ENCODE measurements around the gene ACOXL. TPM values are rescaled to one million over a fixed set of nuclear protein-coding genes. Genes with fewer than 3 reads are reported as not detected.

Gene ACOXL
- polyA plus RNA-seq, 2 donors, result not detected

DNA sequence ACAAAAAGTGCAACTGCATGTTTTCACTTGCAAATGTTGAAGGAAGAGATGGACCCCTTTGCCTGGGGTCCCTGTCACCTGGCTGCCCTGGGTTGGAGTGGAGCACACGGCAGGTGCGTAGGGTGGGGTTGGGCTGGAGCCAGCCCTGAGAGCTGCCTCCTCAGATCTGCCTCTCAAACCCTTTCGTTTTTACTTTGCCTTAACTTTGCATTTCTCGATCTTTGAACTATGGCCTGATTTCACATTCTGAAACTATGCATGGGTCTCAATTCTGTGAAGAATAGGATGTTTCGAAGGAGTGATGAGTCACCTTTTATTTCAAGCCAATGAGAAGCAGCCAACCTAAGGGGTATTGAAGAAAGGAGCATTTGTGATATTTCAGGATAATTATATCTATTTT, 132.8 kb downstream of the ACOXL start:
- Histone ChIP-seq H3K36me3 (ENCODE audit: control insufficient read depth in 2 of 2, insufficient read depth in 2 of 2, low read length in 1 of 2) (no peaks in the 10 kb centered on the region), H3K9me3 (ENCODE audit: control insufficient read depth in 2 of 2, insufficient read depth in 1 of 2, low read depth in 1 of 2, low read length in 1 of 2) (peaks cover 0 to 4% of the 10 kb centered on the region in 2 donors), H3K27ac (ENCODE audit: low read depth in 2 of 2, low read length in 1 of 2) (no peak overlapping the region), H3K27me3 (ENCODE audit: control insufficient read depth in 1 of 2, insufficient read depth in 2 of 2, low read length in 2 of 2) (no peaks in the 10 kb centered on the region), H3K4me3 (ENCODE audit: low read depth in 1 of 2, low read length in 2 of 2) (no peak overlapping the region), H3K4me1 (ENCODE audit: control insufficient read depth in 2 of 2, insufficient read depth in 2 of 2, low read length in 1 of 2) (no peaks in the 10 kb centered on the region)
- WGBS, 2 donors, result 64% methylated on average over 5 of the region's 5 CpGs

DNA sequence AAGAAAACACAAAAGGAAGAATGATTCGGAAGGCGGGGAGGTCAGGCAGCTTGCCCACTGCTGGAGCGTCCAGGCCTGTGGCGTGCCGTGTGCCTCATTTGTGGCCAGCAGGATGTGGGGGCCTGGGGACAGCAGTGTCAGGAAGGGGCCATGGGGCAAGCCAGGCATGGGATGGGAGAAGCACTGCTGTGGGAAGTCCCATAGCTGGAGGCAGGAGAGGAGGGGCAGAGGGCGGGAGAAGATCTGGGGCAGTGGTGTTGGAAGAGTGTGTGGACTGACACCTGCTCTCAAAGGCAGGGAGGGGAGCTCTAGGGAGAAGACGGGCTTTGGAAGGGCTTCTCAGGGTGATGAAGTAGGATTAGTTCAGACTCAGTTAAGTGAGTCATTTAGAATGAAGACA, 133.7 kb downstream of the ACOXL start:
- WGBS, 2 donors, result 77 to 80% methylated on average over 7 of the region's 7 CpGs
- H3K4me3 ChIP-seq (ENCODE audit: low read depth in 1 of 2, low read length in 2 of 2), result no peak overlapping the region
- H3K4me1 ChIP-seq (ENCODE audit: control insufficient read depth in 2 of 2, insufficient read depth in 2 of 2, low read length in 1 of 2), result no peaks in the 10 kb centered on the region
- H3K9me3 ChIP-seq (ENCODE audit: control insufficient read depth in 2 of 2, insufficient read depth in 1 of 2, low read depth in 1 of 2, low read length in 1 of 2), result peaks cover 0 to 4% of the 10 kb centered on the region in 2 donors
- H3K27ac ChIP-seq (ENCODE audit: low read depth in 2 of 2, low read length in 1 of 2), result no peak overlapping the region
- no peaks in the 10 kb centered on the region for H3K36me3 ChIP-seq (ENCODE audit: control insufficient read depth in 2 of 2, insufficient read depth in 2 of 2, low read length in 1 of 2)
- no peaks in the 10 kb centered on the region for H3K27me3 ChIP-seq (ENCODE audit: control insufficient read depth in 1 of 2, insufficient read depth in 2 of 2, low read length in 2 of 2)

DNA sequence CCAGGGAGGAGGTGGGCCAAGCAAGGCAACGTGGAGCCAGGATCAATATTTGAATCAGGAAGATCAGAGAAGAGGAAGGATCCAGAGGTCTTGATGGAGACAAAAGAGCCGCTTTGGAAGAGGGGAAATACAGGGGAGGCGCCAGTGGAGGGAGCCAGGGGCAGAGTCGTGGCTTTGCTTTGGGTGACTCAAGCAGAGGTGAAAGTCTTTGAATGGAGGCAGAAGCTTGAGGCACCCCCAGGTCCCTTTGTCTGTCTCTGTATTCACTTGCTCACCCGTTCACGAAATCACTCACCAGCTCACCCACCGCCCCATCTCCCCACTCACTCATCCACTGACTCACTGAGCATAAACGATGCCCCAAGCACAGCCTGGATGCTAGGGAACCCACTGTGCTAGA, 134.1 kb downstream of the ACOXL start:
- Histone ChIP-seq H3K9me3 (ENCODE audit: control insufficient read depth in 2 of 2, insufficient read depth in 1 of 2, low read depth in 1 of 2, low read length in 1 of 2) (peaks cover 0 to 4% of the 10 kb centered on the region in 2 donors), H3K27ac (ENCODE audit: low read depth in 2 of 2, low read length in 1 of 2) (no peak overlapping the region), H3K4me3 (ENCODE audit: low read depth in 1 of 2, low read length in 2 of 2) (no peak overlapping the region), H3K27me3 (ENCODE audit: control insufficient read depth in 1 of 2, insufficient read depth in 2 of 2, low read length in 2 of 2) (no peaks in the 10 kb centered on the region), H3K4me1 (ENCODE audit: control insufficient read depth in 2 of 2, insufficient read depth in 2 of 2, low read length in 1 of 2) (no peaks in the 10 kb centered on the region), H3K36me3 (ENCODE audit: control insufficient read depth in 2 of 2, insufficient read depth in 2 of 2, low read length in 1 of 2) (no peaks in the 10 kb centered on the region)
- 65 to 69% methylated on average over 8 of the region's 8 CpGs for WGBS, 2 donors

DNA sequence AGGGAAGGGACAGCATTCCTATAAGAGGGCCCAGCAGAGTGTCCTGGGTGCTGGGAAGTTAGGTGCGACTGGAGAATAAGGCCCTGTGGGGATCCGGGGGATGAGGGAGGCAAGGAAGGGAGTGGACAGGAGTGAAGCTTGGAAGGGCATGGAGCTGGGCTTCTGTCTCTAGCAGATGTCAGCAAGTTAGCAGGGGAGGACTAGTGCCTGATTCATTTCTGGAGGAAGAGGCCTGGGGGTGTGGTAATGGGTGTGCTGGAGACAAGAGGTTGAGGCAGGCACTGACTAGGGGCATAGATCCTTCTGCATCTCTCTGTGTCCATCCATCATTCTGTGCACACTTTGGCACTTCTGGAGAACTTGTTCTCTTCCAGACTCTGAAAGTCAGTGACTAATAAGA, 134.7 kb downstream of the ACOXL start:
- Histone ChIP-seq H3K36me3 (ENCODE audit: control insufficient read depth in 2 of 2, insufficient read depth in 2 of 2, low read length in 1 of 2) (no peaks in the 10 kb centered on the region), H3K4me1 (ENCODE audit: control insufficient read depth in 2 of 2, insufficient read depth in 2 of 2, low read length in 1 of 2) (no peaks in the 10 kb centered on the region), H3K4me3 (ENCODE audit: low read depth in 1 of 2, low read length in 2 of 2) (no peak overlapping the region), H3K27me3 (ENCODE audit: control insufficient read depth in 1 of 2, insufficient read depth in 2 of 2, low read length in 2 of 2) (no peaks in the 10 kb centered on the region), H3K27ac (ENCODE audit: low read depth in 2 of 2, low read length in 1 of 2) (no peak overlapping the region), H3K9me3 (ENCODE audit: control insufficient read depth in 2 of 2, insufficient read depth in 1 of 2, low read depth in 1 of 2, low read length in 1 of 2) (peaks cover 0 to 4% of the 10 kb centered on the region in 2 donors)
- 85 to 94% methylated on average over 2 of the region's 2 CpGs for WGBS, 2 donors

DNA sequence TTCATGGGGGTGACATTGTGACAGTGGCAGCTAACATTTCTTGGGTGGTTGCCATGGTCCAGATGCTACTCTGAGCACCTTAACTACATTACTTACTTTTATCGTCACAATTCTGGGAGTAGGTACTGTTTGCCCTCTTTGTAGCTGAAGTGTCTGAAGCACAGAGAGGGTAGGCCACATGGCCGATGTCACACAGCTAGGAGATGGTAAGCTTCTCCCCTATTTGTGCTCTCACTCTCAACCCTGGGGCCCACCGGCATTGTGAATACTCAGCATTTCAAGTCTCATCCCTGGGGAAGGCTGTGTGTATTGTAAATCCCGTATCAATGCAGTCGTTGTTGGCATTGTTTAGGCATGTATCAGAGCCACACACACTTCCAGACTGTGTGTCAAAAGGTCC, 136.6 kb downstream of the ACOXL start:
- Histone ChIP-seq H3K27me3 (ENCODE audit: control insufficient read depth in 1 of 2, insufficient read depth in 2 of 2, low read length in 2 of 2) (no peaks in the 10 kb centered on the region), H3K36me3 (ENCODE audit: control insufficient read depth in 2 of 2, insufficient read depth in 2 of 2, low read length in 1 of 2) (no peaks in the 10 kb centered on the region), H3K4me3 (ENCODE audit: low read depth in 1 of 2, low read length in 2 of 2) (no peak overlapping the region), H3K9me3 (ENCODE audit: control insufficient read depth in 2 of 2, insufficient read depth in 1 of 2, low read depth in 1 of 2, low read length in 1 of 2) (peaks cover 0 to 4% of the 10 kb centered on the region in 2 donors), H3K4me1 (ENCODE audit: control insufficient read depth in 2 of 2, insufficient read depth in 2 of 2, low read length in 1 of 2) (no peaks in the 10 kb centered on the region), H3K27ac (ENCODE audit: low read depth in 2 of 2, low read length in 1 of 2) (no peak overlapping the region)
- WGBS, 2 donors, result 82% methylated on average over 5 of the region's 5 CpGs

DNA sequence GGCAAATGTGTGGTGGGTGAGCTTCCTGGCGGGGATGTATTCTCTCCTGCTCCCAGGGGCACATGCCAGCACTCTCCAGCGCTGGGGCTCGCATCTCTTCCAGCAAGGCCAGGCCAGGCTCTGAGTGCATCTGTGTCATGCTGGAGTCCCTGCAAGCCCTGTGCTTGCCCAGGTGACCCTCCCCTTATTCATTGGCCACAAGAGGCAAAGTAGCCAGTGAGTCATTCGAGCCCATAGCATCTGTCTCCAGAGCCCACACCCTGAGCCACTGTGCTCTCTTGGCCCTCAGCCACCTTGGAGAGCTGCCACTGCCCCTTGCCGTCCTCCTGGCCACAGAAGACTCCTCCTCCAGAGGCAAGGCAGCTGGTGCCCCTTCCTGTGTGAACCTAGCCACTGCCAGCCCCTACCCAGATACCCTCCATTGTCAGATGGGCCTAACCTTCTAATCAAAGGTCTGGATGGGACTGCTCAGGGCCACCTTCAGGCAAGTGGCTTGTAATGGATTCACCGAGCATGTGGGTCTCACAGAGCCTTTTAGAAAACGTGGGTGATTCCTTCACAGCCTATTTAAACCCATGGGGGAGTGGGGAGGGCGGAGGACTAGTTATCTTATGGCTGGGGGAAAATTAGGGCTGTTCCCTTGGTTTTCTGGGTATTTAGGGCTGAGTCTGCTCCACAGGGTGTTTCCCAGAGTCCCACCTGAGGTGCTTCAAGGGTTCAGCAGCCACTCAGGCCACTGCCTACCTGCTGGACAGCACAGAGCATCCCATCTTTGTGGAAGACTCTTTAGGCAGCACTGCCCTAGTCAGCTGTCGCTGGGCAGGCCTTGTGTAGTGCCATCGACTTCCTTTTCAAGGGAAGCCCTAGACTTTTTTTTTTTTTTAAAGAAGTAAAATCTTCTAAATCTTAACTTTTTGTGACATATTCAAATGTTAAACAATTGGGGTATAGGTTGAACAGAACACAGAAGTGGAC, 137.4 kb downstream of the ACOXL start:
- Histone ChIP-seq H3K36me3 (ENCODE audit: control insufficient read depth in 2 of 2, insufficient read depth in 2 of 2, low read length in 1 of 2) (no peaks in the 10 kb centered on the region), H3K4me3 (ENCODE audit: low read depth in 1 of 2, low read length in 2 of 2) (no peak overlapping the region), H3K9me3 (ENCODE audit: control insufficient read depth in 2 of 2, insufficient read depth in 1 of 2, low read depth in 1 of 2, low read length in 1 of 2) (peaks cover 0 to 4% of the 10 kb centered on the region in 2 donors), H3K27me3 (ENCODE audit: control insufficient read depth in 1 of 2, insufficient read depth in 2 of 2, low read length in 2 of 2) (no peaks in the 10 kb centered on the region), H3K4me1 (ENCODE audit: control insufficient read depth in 2 of 2, insufficient read depth in 2 of 2, low read length in 1 of 2) (no peaks in the 10 kb centered on the region), H3K27ac (ENCODE audit: low read depth in 2 of 2, low read length in 1 of 2) (no peak overlapping the region)
- 72 to 76% methylated on average over 10 of the region's 10 CpGs for WGBS, 2 donors

DNA sequence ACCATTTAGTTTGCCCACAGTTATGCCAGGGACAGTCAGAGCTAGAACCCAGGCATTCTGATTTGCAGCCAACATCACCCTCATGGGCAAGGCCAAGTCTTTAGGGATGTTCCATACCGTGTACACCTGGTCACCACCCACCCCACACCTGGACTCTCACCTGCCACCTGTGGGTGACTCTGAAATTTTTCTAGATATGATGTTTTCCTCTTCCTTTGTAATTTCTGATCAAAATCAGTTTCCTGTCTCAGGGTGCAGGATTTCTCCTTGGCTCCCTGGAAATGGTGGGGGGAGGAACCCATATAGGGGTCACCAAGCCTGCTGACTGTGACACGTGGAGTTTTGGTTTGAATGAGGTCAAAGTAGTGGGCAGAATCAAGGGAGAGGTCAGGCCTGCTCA, 138.2 kb downstream of the ACOXL start:
- H3K4me3 ChIP-seq (ENCODE audit: low read depth in 1 of 2, low read length in 2 of 2), result no peak overlapping the region
- no peak overlapping the region for H3K27ac ChIP-seq (ENCODE audit: low read depth in 2 of 2, low read length in 1 of 2)
- H3K36me3 ChIP-seq (ENCODE audit: control insufficient read depth in 2 of 2, insufficient read depth in 2 of 2, low read length in 1 of 2), result no peaks in the 10 kb centered on the region
- 51 to 56% methylated on average over 2 of the region's 2 CpGs for WGBS, 2 donors
- H3K27me3 ChIP-seq (ENCODE audit: control insufficient read depth in 1 of 2, insufficient read depth in 2 of 2, low read length in 2 of 2), result no peaks in the 10 kb centered on the region
- no peaks in the 10 kb centered on the region for H3K4me1 ChIP-seq (ENCODE audit: control insufficient read depth in 2 of 2, insufficient read depth in 2 of 2, low read length in 1 of 2)
- peaks cover 0 to 4% of the 10 kb centered on the region in 2 donors for H3K9me3 ChIP-seq (ENCODE audit: control insufficient read depth in 2 of 2, insufficient read depth in 1 of 2, low read depth in 1 of 2, low read length in 1 of 2)

DNA sequence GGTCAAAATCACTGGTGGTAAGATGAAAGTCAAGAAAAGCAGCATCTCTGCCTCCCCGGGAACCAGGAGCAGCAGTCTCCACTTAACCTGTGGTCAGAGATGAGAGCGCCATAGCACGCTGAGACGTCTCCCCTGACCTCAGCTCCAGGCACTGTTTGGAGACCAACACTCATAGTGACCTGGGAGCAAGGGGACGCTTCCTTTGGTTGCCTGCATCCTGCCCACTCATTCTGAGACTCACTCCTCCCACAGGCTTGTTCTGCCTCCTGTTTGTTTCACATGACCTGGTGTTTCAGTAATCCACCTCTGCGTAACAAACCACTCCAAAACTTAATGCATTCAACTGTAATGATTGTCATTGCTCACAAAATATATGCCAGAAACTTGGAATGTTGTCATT, 139.3 kb downstream of the ACOXL start:
- no peaks in the 10 kb centered on the region for H3K4me1 ChIP-seq (ENCODE audit: control insufficient read depth in 2 of 2, insufficient read depth in 2 of 2, low read length in 1 of 2)
- 77 to 90% methylated on average over 6 of the region's 6 CpGs for WGBS, 2 donors
- H3K27ac ChIP-seq (ENCODE audit: low read depth in 2 of 2, low read length in 1 of 2), result no peak overlapping the region
- H3K4me3 ChIP-seq (ENCODE audit: low read depth in 1 of 2, low read length in 2 of 2), result no peak overlapping the region
- H3K36me3 ChIP-seq (ENCODE audit: control insufficient read depth in 2 of 2, insufficient read depth in 2 of 2, low read length in 1 of 2), result no peaks in the 10 kb centered on the region
- H3K9me3 ChIP-seq (ENCODE audit: control insufficient read depth in 2 of 2, insufficient read depth in 1 of 2, low read depth in 1 of 2, low read length in 1 of 2), result peaks cover 0 to 4% of the 10 kb centered on the region in 2 donors
- no peaks in the 10 kb centered on the region for H3K27me3 ChIP-seq (ENCODE audit: control insufficient read depth in 1 of 2, insufficient read depth in 2 of 2, low read length in 2 of 2)

DNA sequence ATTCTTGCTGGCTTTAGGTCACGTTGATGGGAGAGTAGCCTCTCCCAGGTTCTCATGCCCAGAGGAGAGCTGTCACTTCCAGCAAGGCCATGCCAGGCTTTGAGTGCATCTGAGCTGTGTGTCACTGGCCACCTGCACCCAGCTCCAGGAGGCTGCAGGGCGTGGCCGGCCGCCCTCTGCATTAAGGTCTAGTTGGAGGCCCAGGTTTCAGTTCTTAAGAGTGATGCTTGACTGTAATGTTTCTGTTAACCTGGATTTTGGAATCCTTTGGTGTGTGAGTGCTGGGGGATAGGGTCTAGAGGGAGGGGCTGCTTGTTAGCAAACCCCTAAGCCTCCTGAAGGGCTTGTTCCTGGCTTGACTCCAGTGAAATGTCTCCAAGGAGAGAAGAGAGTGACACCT, 140.1 kb downstream of the ACOXL start:
- WGBS, 2 donors, result 79 to 93% methylated on average over 4 of the region's 4 CpGs
- H3K9me3 ChIP-seq (ENCODE audit: control insufficient read depth in 2 of 2, insufficient read depth in 1 of 2, low read depth in 1 of 2, low read length in 1 of 2), result peaks cover 0 to 1% of the 10 kb centered on the region in 2 donors

DNA sequence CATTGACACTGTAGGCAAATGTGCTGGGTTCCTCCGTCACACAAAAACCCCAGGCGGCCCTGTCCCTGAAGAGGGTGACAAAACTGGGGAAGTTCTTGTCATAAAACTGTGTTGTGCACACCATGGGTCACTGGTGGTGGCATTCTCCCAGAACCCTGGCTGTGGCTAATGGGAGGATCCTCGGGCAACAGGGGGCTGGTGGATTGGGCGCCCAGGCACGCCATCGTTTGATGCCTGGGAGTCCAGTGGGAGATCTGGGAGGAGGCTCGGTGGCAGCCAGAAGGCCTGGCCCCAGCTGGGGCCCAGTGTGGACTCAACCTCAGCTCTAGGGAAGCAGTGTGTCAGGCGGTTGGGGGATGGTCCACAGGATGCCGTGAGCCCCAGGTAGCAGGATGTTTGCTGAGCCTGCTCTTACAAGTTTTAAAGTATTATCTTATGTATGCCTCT, 140.7 kb downstream of the ACOXL start:
- Histone ChIP-seq H3K9me3 (ENCODE audit: control insufficient read depth in 2 of 2, insufficient read depth in 1 of 2, low read depth in 1 of 2, low read length in 1 of 2) (peaks cover 0 to 4% of the 10 kb centered on the region in 2 donors), H3K27ac (ENCODE audit: low read depth in 2 of 2, low read length in 1 of 2) (no peak overlapping the region), H3K4me1 (ENCODE audit: control insufficient read depth in 2 of 2, insufficient read depth in 2 of 2, low read length in 1 of 2) (no peaks in the 10 kb centered on the region), H3K4me3 (ENCODE audit: low read depth in 1 of 2, low read length in 2 of 2) (no peak overlapping the region), H3K36me3 (ENCODE audit: control insufficient read depth in 2 of 2, insufficient read depth in 2 of 2, low read length in 1 of 2) (no peaks in the 10 kb centered on the region), H3K27me3 (ENCODE audit: control insufficient read depth in 1 of 2, insufficient read depth in 2 of 2, low read length in 2 of 2) (no peaks in the 10 kb centered on the region)
- 90 to 93% methylated on average over 9 of the region's 9 CpGs for WGBS, 2 donors

More for the DNA sequence above, 140.1 kb downstream of the ACOXL start:
- no peaks in the 10 kb centered on the region for H3K4me1 ChIP-seq (ENCODE audit: control insufficient read depth in 2 of 2, insufficient read depth in 2 of 2, low read length in 1 of 2)
- no peak overlapping the region for H3K4me3 ChIP-seq (ENCODE audit: low read depth in 1 of 2, low read length in 2 of 2)
- H3K27me3 ChIP-seq (ENCODE audit: control insufficient read depth in 1 of 2, insufficient read depth in 2 of 2, low read length in 2 of 2), result no peaks in the 10 kb centered on the region
- no peak overlapping the region for H3K27ac ChIP-seq (ENCODE audit: low read depth in 2 of 2, low read length in 1 of 2)
- H3K36me3 ChIP-seq (ENCODE audit: control insufficient read depth in 2 of 2, insufficient read depth in 2 of 2, low read length in 1 of 2), result no peaks in the 10 kb centered on the region

Measured in esophagus (tissue), 2 donors.